NCI-H1694 treated with DMSO at 0.1 percent for 48 hours (cell line): ENCODE measurements around the gene FITM1.
A peak's percentile ranks its signal among the peaks of the same experiment; 100 is the strongest.

Source experiments
- DNase-seq: peaks from one replicate; lab custom pipeline; 2025; lab: John Stamatoyannopoulos, UW

Gene FITM1

DNA sequence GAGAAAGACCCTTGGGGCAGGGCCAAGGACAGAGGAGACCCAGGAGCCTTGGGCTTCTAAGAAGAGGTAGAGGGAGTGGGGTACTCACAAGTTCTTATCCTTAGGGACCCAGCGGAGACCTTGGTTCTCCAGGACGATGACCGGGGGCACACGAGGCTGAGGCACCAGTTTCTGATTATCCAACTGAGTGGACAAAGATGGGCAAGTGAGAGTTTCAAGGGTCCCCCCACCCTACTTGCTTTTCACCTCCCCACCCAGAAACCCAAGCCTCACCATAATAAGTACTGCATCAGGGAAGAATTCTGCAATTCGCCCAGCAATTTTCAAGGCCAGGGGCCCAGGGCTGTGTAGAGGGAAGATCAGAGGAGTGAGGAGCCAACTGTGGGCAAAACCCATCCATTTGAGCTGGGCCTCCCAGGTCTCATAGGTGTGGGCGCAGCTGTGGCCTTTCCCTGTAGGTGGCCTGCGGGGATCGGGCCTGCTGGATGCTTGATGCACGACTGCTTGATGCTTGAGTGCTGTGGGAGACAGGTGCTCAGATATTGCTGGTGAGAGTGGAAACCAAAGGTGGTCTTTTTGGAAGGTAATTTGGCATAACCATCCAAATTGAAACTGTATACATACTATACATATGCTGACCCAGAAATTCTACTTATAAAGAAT lies 8.9 kb downstream of the FITM1 start:
- no peak for DNase-seq

DNA sequence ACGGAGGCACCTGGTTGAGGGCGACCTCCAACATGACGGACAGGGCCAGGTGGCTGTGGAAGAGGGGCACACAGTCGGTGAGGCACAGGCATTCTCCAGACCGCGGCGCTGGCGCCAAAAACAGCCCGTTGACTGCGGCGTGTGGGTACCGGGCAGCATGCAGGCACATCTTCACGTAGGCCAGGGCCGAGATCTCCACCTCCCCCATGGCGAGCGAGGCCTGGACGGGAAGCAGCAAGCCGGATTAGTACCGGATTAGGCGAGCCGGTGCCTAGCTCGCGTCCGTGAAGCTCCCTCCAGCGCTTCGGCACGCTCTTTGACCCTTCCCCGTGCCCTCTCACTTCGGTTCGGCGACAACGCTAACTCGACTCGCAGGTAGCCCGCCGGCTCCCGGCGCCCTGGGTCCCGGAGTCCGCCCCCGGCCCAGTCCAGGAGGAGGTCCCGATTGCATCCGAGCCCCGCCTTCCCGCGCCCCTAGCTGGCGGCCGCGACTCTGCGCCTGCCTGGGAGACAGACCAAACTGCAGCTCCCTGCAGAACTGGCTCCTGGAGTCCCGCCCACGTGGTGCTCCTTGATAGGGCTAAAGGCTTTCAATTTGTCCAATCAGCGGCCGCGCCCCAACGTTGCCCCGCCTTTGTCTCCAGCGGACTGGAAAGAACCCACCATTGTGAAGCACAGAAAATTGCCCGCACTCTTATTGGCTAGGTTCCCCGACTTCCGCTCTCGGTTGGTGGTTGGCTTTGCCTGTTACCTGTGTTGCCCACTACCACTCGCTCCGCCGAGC lies 10.8 kb downstream of the FITM1 start, which contains the start of gene EMC9:
TSS of gene EMC9 (minus strand) at position 495 of the 784 bp plus-strand sequence. CDS start at position 208, 287 bp downstream.
- DNase-seq, result peak; percentile 99

DNA sequence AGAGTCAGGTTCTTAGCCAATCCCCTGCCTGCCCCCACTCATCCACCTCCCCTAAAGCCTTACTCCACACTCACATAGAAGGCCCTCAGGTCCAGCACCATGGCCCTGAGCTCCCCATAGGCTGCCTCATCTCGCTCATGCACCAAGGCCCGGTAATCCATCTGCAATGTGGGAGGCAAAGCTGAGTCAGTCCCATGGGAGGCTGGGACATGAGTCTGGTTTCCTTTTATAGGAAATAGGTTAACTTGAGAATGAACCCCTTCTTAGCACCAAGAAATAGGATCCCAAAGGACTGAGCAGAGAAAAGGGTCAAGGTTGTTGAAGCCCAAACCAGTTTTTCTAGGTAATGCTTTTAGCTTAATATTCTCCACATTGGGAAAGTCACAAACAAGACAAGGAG lies 13.1 kb downstream of the FITM1 start:
- DNase-seq, result no peak

DNA sequence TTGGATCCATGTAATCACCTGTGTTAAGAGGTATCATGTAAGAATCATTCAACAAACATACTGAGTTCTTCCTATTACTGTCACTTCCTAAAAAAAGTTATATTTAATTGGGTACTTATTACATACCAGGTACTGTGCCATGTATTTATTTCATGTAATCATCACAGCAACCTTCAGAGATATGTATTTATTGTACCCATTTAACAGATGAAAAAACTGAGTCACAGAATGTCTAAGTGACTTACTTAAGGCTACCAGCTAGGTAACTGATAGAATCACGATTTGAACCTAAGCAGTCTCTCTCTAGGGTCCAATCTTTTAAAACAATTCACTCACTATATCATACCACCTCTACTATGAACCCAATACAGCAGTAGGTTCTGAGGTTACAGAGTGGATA lies 14.0 kb downstream of the FITM1 start:
- DNase-seq, result no peak

DNA sequence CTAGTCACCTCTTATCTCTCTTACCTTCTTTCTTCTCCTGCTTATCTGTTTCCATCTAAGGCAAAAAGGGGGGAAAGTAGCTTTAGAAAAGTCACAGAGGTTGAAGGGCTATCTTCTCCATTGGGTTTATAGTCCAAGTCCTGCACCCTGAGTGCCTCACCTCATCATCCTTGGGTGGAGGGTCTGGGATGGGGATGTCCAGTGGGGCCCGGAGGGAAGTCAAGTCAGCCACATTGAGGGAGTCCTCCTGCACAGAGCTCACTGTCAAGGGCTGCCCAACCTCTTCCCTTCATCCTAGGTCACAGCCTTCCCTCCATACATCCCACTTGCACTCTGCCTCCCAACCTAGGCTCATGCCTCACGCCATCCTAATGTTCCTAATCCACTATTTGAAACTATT lies 14.8 kb downstream of the FITM1 start:
- DNase-seq, result no peak

DNA sequence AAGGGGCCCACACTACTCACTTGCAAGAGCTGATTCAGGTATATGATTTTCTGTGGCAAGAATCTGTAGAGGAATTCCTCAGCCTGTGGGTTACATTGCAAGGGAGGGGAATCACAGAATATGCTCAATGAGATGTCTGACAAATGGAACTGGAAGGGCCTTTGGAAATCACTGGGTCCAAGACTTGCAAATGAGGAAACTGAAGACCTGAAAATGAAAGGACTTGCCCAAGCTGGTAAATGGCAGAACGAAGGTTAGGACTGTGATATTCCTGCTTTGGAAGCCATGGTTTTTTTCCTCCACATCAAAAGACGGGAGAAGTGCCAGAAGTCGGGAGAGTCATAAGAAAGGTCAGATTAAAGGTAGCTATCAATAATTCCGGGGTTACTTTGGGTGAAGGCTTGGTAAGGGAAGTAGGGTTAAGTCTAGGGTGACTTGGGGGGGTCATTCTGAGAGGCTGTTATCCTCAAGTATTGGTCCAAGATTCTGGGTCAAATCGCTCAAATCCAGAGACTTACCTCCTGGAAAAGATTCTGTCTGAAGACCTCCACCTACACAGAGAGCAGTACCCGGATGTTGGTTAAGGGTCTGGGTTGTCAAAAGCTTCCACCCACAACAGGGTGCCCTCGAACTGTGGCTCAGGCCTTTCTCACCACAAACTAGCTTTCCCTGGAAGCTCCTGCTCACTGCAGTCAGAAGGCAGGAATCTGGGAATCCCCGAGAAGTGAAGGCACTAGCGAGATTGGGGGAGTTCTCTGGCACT lies 15.4 kb downstream of the FITM1 start:
- DNase-seq, result no peak

DNA sequence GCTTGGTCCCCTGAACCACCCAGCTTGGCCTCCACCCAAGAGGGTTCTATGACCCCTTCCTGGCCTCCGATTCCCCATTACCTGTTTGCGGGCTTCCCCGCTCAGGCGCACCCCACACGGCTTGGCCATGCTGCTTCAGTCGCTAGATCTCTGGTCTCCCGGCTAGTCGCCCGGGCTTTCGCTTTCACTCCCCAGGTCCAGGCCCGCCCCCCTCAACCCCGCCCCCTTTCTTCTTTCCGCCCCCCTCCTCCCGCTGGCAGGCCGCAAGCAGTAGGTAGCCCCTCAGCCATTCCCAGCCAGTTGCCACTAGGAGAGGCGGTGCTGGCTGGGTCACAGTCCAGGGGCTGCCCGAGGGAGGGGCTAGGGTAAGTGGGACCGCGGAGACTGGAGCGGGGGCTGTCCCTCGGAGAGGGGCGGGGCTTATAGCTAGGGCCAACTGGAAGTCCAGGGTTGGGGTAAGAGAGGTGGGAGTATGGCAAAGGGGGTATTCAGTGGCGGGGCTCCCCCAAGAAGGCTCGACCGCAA lies 16.1 kb downstream of the FITM1 start, which contains the start of gene PSME2:
TSS of gene PSME2 (minus strand) at position 158 of the 525 bp plus-strand sequence. CDS start at position 129, 29 bp downstream.
- DNase-seq, result peak; percentile 94

DNA sequence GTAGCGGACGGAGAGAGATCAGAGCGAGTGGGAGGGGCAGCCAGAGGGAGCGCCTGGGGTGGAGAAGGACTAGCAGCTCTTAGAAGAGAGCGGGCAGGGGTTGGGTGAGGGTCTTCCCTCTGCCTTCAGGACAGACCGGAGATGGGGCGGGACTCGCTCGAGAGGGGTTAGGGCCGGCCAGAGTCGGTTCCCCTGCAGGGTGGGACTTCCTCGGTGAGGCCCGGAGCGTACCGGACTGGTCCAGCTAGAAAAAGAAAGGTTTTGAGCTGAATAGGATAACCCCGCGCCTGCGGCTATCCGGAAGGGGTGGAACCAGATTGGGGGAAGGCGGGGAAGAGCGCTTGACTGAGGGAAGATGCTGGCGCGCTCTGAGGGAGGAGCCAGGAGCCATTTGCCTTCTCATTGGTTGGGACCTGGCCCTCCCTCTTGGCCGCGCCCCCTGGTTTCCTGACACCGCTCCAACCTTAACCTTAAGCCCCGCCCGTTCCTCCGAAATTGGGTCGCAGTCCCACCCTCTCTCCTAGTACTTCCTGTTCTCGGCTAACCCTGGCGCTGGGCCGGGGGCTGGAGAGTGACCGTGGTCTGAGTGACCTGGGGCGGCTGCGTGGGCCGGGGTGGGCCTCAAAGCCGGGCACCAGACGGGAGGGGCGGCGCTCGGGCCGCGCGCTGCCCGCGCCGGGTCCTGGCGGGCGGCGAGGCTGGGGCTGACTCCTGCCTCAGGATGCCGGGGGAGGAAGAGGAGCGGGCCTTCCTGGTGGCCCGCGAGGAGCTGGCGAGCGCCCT lies 16.7 kb downstream of the FITM1 start, which contains the start of gene RNF31:
TSS of gene RNF31 (plus strand) at position 521 of the 783 bp plus-strand sequence. CDS start at position 722, 201 bp downstream.
- peak; percentile 98 for DNase-seq

DNA sequence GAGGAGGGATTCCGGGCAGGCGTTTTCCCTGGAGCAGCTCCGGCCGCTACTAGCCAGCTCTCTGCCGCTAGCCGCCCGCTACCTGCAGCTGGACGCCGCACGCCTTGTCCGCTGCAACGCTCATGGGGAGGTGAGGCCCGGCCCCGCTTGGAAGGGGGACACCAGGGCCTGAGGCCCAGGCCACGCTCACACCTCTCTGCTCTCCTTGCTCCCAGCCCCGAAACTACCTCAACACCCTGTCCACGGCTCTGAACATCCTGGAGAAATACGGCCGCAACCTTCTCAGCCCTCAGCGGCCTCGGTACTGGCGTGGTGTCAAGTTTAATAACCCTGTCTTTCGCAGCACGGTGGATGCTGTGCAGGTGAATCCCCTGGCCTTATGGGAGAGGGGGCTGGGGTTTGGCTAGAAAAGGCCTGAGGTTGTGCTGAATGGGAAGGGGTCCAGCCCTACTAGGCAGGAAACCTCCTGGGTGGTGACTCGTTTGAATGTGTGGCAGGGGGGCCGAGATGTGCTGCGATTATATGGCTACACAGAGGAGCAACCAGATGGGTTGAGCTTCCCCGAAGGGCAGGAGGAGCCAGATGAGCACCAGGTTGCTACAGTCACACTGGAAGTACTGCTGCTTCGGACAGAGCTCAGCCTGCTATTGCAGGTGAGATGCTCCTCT lies 17.4 kb downstream of the FITM1 start:
- no peak for DNase-seq

DNA sequence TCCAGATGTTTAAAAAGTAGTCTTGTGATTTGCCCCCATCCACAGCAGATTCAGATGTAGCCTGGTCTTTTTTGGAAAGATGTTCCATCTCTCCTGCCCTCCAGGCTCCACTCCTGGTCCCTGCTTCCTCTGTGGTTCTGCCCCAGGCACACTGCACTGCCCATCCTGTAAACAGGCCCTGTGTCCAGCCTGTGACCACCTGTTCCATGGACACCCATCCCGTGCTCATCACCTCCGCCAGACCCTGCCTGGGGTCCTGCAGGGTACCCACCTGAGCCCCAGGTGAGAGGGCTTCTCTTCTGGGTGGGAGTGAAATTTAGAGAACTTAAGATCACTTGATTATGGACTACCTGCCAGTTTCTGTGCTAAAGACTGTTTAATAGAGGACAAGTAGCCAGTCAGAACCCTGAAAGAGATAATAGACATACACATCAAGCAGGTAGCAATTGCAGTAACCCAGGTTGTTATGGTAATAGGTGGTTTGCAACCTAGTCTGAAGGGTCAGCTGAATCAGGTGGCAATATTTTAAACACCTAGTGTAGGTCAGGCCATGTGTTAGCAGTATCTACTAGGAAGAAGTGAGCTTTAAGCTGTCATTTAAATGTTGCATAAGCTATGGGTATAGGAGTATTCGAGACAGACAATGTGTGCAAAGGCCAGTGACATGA lies 19.0 kb downstream of the FITM1 start:
- no peak for DNase-seq

DNA sequence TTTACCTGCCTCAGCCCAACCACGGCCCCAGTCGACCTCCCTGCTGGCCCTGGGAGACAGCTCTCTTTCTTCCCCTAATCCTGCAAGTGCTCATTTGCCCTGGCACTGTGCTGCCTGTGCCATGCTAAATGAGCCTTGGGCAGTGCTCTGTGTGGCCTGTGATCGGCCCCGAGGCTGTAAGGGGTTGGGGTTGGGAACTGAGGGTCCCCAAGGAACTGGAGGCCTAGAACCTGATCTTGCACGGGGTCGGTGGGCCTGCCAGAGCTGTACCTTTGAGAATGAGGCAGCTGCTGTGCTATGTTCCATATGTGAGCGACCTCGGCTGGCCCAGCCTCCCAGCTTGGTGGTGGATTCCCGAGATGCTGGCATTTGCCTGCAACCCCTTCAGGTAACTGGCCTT lies 19.6 kb downstream of the FITM1 start:
- no peak for DNase-seq

DNA sequence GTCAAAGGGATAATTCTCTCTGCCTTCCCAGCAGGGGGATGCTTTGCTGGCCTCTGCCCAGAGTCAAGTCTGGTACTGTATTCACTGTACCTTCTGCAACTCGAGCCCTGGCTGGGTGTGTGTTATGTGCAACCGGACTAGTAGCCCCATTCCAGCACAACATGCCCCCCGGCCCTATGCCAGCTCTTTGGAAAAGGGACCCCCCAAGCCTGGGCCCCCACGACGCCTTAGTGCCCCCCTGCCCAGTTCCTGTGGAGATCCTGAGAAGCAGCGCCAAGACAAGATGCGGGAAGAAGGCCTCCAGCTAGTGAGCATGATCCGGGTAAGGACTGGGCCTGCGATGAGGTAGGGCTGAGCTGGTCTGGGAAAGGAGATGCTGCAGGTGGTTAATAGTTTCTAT lies 20.1 kb downstream of the FITM1 start:
- DNase-seq, result no peak

DNA sequence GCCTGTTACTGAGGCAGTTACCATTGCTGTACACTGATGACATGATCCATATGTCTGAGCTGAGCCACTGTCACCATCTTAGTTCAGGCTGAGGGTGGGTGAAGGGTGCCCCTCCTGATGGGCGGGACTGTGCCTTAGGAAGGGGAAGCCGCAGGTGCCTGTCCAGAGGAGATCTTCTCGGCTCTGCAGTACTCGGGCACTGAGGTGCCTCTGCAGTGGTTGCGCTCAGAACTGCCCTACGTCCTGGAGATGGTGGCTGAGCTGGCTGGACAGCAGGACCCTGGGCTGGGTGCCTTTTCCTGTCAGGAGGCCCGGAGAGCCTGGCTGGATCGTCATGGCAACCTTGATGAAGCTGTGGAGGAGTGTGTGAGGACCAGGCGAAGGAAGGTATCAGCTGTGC lies 20.5 kb downstream of the FITM1 start:
- no peak for DNase-seq

DNA sequence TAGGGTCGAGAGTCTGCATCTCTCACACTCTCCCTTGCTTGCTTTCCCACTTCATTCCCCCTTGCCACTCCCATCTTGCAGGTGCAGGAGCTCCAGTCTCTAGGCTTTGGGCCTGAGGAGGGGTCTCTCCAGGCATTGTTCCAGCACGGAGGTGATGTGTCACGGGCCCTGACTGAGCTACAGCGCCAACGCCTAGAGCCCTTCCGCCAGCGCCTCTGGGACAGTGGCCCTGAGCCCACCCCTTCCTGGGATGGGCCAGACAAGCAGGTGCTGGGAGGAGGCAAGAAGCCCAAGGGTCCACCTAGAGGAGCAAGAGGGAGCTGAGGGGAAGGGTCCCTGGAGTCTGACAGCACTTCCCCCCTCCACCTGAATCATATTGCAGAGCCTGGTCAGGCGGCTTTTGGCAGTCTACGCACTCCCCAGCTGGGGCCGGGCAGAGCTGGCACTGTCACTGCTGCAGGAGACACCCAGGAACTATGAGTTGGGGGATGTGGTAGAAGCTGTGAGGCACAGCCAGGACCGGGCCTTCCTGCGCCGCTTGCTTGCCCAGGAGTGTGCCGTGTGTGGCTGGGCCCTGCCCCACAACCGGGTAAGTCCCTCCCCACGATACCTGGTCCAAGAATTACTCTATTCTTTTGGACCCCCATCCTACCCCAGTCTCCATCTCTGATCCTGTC lies 21.1 kb downstream of the FITM1 start:
- no peak for DNase-seq

DNA sequence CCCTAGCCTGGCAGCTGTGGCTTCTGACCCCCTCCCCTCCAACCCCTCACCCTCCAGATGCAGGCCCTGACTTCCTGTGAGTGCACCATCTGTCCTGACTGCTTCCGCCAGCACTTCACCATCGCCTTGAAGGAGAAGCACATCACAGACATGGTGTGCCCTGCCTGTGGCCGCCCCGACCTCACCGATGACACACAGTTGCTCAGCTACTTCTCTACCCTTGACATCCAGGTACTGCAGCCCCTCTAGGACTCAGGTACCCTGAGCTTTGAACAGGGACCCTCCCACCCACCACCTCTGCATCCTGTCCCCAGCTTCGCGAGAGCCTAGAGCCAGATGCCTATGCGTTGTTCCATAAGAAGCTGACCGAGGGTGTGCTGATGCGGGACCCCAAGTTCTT lies 24.6 kb downstream of the FITM1 start:
- DNase-seq, result no peak

DNA sequence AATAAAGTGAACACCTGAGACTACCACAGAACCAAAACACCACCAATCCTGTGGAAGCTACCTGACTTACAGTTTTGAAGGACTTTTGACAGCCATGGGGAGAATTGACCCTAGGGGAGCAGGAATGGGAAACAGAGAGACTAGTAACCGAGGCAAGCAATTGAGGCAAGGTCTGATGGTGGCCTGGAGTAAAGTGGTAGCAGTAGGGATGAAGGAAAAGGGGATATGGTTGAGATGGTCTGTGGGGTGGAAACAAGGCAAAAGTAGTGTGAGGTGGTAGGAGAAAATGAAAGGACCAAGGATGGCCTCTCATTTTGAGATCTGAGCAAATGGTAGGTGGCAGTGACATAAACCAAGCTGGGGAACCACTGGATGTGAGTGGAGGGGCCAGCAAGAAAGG lies 26.4 kb downstream of the FITM1 start:
- no peak for DNase-seq

DNA sequence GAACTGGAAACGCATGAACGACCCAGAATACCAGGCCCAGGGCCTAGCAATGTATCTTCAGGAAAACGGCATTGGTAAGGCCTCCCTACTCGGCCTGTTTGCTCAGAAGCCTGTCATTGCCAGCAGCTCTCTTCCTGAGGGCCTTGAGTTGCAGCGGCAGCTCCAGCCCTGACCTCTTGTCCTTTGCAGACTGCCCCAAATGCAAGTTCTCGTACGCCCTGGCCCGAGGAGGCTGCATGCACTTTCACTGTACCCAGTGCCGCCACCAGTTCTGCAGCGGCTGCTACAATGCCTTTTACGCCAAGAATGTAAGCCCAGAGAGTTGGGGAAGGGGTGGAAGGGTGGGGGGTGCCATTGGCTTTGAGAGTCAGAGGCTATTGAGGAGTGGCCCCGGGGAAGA lies 26.9 kb downstream of the FITM1 start:
- no peak for DNase-seq

DNA sequence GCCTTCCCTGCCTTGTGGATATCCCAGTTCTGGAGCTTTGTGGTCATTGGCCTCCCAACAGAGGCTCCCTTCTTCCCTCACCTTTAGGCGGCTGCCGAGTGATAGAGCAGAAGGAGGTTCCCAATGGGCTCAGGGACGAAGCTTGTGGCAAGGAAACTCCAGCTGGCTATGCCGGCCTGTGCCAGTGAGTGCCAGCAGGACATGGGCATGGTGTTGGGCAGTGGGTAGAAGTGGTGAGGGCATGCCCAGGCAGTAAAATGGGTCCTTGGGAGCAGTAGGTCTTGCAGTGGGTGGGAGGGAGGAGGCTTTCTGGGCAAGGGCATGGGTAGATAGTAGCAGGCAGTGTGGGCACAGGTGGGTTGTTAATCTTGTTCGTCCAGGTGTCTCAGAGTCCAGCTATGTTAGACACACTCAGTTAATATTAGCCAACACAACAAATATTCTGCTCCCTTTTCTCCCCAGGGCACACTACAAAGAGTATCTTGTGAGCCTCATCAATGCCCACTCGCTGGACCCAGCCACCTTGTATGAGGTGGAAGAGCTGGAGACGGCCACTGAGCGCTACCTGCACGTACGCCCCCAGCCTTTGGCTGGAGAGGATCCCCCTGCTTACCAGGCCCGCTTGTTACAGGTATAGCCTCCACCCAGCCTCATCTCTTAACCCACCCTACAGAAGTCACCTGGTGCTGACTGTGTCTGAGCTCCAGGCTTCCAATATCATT lies 29.5 kb downstream of the FITM1 start:
- no peak for DNase-seq

DNA sequence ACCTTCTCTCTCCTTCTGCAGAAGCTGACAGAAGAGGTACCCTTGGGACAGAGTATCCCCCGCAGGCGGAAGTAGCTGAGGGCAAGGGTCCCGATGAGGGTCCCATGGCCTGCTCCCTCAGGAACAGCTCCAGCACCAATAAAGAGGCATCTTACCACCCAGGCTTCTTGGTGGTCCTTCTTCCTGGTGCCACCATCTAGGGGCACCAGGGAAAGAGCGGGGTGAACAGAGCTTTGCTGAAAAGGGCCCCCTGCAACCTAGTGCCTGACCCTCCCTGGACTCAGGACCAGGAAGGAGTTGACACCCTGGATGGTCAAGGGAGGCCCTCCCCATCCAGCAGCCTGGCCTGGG lies 30.0 kb downstream of the FITM1 start:
- no peak for DNase-seq
